Measurements from ENCODE around the gene IFNLR1.

Gene IFNLR1

GRCh38 chr1:24175033-24175755, 11.9 kb downstream of the IFNLR1 start:
- Mint-ChIP-seq H3K36me3 (ENCODE audit: low read depth) (peaks cover 1% of the 10 kb centered on the region), H3K27me3 (no peaks in the 10 kb centered on the region), H3K4me1 (no peaks in the 10 kb centered on the region), H3K9me3 (no peaks in the 10 kb centered on the region), H3K4me3 (no peak overlapping the region), H3K27ac (peak overlapping the region; percentile 2)
- DNase-seq (no peak), ATAC-seq (no peak)

DNA sequence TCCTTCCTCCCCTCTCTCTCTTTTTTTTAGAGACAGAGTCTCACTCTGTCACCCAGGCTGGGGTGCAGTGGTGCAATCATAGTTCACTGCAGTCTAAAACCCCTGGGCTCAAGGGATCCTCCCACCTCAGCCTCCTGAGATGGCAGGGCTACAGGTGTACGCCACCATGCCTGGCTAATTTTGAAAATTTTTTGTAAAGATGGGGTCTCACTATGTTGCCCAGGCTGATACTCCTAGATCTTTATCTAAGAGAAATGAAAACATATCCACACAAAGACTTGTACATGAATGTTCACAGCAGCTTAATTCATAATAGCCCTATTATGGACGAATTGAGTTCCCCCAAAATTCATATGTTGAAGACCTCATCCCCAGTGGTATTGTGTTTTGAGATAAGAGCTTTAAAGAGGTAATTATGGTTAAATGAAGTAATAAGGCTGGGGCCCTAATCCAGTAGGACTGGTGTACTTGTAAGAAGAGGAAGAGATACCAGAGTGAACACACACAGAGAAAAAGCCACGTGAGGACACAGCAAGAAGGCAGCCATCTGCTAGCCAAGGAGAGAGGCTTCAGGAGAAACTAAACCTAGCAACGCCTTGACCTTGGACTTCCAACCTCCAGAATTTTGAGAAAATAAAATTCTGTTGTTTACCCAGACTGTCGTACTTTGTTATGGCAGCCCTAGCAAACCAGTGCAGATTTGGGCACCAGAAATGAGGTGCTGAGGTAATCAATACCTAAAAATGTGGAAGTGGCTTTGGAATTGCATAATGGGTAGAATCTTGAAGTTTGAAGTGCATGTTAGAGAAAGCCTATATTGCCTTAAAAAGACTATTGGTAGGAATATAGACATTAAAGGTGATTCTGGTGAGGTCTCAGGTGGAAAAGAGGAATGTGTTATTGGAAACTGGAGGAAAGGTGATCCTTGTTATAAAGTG, 13.2 kb downstream of the IFNLR1 start:
- Mint-ChIP-seq H3K4me1 (no peaks in the 10 kb centered on the region), H3K9me3 (no peaks in the 10 kb centered on the region), H3K36me3 (ENCODE audit: low read depth) (peaks cover 1% of the 10 kb centered on the region), H3K27me3 (no peaks in the 10 kb centered on the region), H3K4me3 (no peak overlapping the region), H3K27ac (no peak overlapping the region)
- DNase-seq (no peak), ATAC-seq (no peak)

DNA sequence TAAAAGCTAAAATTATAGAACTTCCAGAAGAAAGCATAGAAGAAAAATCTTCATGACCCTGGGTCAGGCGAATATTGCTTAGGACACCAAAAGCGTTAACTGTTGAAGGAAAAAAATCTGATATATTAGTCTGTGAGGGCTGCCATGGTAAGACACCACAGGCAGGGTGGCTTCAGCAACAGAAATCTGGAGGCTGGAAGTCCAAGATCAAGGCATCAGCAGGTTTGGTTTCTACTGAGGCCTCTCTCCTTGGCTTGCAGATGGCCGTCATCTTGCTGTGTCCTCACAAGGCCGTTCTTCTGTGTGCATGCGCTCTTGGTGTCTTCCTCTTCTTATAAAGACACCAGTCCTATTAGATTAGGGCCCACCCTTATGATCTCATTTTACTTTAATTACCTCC, 14.5 kb downstream of the IFNLR1 start:
- Mint-ChIP-seq H3K27ac (no peak overlapping the region), H3K4me3 (no peak overlapping the region), H3K36me3 (ENCODE audit: low read depth) (peaks cover 6% of the 10 kb centered on the region), H3K9me3 (no peaks in the 10 kb centered on the region), H3K27me3 (no peaks in the 10 kb centered on the region), H3K4me1 (no peaks in the 10 kb centered on the region)
- no peak for ATAC-seq
- DNase-seq = no peak

DNA sequence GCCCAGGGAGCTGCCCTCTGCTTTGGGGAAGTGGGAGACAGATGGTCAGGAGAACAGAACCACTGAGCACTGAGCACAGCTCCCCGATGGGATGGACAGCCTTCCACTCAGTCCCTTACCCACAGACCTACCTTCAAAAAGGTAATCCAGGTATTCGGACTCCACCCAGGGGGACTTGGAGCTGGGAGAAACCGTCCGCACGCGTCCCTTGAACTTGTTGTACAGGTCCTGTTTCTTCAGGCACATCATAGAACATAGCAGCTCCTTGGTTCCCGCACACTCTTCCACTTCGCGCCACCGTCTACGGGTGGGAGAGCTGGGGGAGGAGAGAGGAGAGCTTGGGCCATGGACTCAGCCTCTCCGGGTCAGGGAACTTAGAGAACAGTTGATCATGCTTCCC, 17.8 kb downstream of the IFNLR1 start:
- DNase-seq = no peak
- Mint-ChIP-seq H3K36me3 (ENCODE audit: low read depth) (peaks cover 11% of the 10 kb centered on the region), H3K9me3 (no peaks in the 10 kb centered on the region), H3K4me3 (no peak overlapping the region), H3K27me3 (no peaks in the 10 kb centered on the region), H3K4me1 (no peaks in the 10 kb centered on the region), H3K27ac (no peak overlapping the region)
- no peak for ATAC-seq

GRCh38 chr1:24168245-24168644, 18.8 kb downstream of the IFNLR1 start:
- no peak overlapping the region for H3K27ac Mint-ChIP-seq
- peaks cover 11% of the 10 kb centered on the region for H3K36me3 Mint-ChIP-seq (ENCODE audit: low read depth)
- no peaks in the 10 kb centered on the region for H3K27me3 Mint-ChIP-seq
- no peak overlapping the region for H3K4me3 Mint-ChIP-seq
- ATAC-seq = no peak
- no peak for DNase-seq
- H3K9me3 Mint-ChIP-seq = no peaks in the 10 kb centered on the region
- H3K4me1 Mint-ChIP-seq = no peaks in the 10 kb centered on the region

DNA sequence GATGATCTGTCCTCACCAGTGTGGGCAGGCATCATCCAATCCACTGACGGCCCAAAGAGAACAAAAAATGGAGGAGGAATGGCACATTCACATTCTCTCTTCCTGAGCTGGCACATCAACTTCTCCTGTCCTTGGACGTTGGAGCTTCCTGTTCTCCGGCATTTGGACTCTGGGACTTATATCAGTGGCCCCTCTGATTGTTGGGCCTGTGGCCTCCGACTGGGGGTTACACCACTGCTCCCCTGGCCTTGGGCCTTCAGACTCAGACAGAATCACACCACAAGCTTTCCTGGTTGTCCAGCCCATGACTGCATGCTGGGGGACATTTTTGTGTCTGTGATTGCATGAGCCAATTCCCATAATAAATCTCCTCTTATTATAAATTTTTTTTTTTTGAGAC, 20.1 kb downstream of the IFNLR1 start:
- no peak overlapping the region for H3K27ac Mint-ChIP-seq
- DNase-seq = no peak
- H3K9me3 Mint-ChIP-seq = no peaks in the 10 kb centered on the region
- H3K4me1 Mint-ChIP-seq = no peaks in the 10 kb centered on the region
- no peak overlapping the region for H3K4me3 Mint-ChIP-seq
- no peaks in the 10 kb centered on the region for H3K27me3 Mint-ChIP-seq
- ATAC-seq = no peak
- peaks cover 11% of the 10 kb centered on the region for H3K36me3 Mint-ChIP-seq (ENCODE audit: low read depth)

DNA sequence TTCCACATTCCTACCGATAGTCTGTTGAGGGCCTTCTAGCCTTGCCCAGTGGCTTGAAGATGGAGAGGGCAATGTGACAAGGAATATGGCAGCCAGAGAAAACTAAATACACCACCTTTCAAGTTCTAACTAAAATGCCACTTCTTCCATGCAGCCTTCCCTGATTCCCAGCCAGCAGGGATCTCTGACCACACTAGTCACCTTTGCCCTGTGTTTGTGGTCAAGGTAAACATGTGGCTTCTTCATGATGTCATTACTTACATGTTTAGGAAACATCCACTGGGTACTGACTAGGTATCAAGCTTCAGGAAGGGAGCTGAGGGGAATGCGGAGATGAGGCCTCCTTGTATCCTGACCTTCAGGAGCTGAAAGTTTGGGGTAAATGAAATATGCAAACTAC, 21.6 kb downstream of the IFNLR1 start:
- Mint-ChIP-seq H3K4me1 (no peaks in the 10 kb centered on the region), H3K9me3 (no peaks in the 10 kb centered on the region), H3K27me3 (no peaks in the 10 kb centered on the region), H3K4me3 (no peak overlapping the region), H3K27ac (no peak overlapping the region), H3K36me3 (ENCODE audit: low read depth) (peaks cover 11% of the 10 kb centered on the region)
- DNase-seq (no peak), ATAC-seq (no peak)

DNA sequence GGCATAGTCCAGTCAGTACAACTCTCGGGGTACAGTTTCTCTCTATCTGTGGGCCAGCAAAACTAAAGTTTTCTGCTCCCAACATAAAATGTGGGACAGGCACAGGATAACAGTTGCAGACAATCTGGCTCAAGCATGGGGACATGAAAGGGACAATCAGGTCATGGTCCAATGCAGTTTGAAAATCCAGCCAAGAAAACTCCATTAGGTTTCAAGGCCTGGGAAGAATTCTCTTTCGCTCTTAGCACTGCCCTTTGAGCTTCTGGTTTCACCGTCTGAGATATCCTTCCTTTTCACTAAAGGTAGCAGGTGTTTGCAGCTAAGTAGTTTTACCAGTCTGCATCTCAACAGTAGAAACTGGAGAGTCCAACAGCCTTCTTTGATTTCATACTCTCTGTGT, 23.1 kb downstream of the IFNLR1 start:
- ATAC-seq = no peak
- no peaks in the 10 kb centered on the region for H3K4me1 Mint-ChIP-seq
- DNase-seq = no peak
- H3K27ac Mint-ChIP-seq = no peak overlapping the region
- H3K36me3 Mint-ChIP-seq (ENCODE audit: low read depth) = peaks cover 11% of the 10 kb centered on the region
- H3K27me3 Mint-ChIP-seq = no peaks in the 10 kb centered on the region
- H3K4me3 Mint-ChIP-seq = no peak overlapping the region
- no peaks in the 10 kb centered on the region for H3K9me3 Mint-ChIP-seq

DNA sequence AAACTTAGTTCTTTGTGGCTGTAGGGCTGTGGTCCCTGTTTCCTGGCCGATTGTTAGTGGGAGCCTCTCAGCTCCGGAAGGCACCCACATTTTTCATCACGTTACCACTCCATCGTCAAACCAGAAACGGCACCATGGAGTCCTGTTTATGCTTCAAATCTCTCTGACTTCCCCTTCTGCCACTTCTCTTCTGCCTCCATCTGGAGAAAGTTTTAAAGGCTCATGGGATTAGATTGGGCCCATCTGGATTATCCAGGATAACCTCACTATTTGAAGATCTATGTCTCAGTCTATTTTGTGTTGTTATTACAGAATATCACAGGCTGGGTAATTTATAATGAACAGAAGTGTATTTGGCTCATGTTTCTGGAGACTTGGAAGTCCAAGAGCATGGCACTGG, 24.9 kb downstream of the IFNLR1 start:
- Mint-ChIP-seq H3K36me3 (ENCODE audit: low read depth) (peaks cover 8% of the 10 kb centered on the region), H3K4me1 (no peaks in the 10 kb centered on the region), H3K9me3 (no peaks in the 10 kb centered on the region), H3K27ac (peak overlapping the region; percentile 3), H3K27me3 (no peaks in the 10 kb centered on the region), H3K4me3 (no peak overlapping the region)
- ATAC-seq (no peak), DNase-seq (no peak)

- Mint-ChIP-seq H3K27me3 (no peaks in the 10 kb centered on the region), H3K4me3 (no peak overlapping the region), H3K27ac (no peak overlapping the region), H3K9me3 (no peaks in the 10 kb centered on the region), H3K36me3 (ENCODE audit: low read depth) (peaks cover 8% of the 10 kb centered on the region), H3K4me1 (no peaks in the 10 kb centered on the region)
- ATAC-seq = no peak
- no peak for DNase-seq
These were observed 25.8 kb downstream of the IFNLR1 start for GRCh38 chr1:24161270-24161669.

DNA sequence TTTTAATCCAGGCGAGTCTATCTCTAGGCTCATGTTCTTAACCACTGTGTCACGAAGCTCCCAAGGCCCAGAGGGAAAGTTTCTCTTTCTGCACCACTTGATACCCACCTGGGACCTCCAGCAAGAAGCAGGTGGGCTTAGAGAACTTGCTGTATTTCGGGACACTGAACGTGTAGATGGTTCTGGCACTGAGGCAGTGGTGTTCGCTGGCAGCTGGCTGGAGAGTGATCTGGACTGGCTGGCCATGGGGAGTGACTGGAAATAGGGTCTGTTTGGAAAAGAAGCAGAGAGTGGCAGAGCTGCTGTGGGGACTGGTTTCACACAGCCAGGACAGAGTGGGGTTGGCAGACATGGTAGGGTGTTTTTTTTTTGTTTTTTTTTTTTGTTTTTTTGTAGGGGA, 27.7 kb downstream of the IFNLR1 start:
- H3K4me3 Mint-ChIP-seq = no peak overlapping the region

GRCh38 chr1:24157918-24158481, 29.1 kb downstream of the IFNLR1 start:
- no peak for DNase-seq

More for the DNA sequence above, 27.7 kb downstream of the IFNLR1 start:
- ATAC-seq = no peak
- Mint-ChIP-seq H3K36me3 (ENCODE audit: low read depth) (peaks cover 2% of the 10 kb centered on the region), H3K27me3 (no peaks in the 10 kb centered on the region), H3K27ac (no peak overlapping the region), H3K4me1 (no peaks in the 10 kb centered on the region), H3K9me3 (no peaks in the 10 kb centered on the region)
- DNase-seq = no peak

GRCh38 chr1:24156542-24157260, 30.4 kb downstream of the IFNLR1 start:
- Mint-ChIP-seq H3K4me1 (no peaks in the 10 kb centered on the region), H3K27ac (no peak overlapping the region), H3K27me3 (peaks cover 16% of the 10 kb centered on the region), H3K9me3 (no peaks in the 10 kb centered on the region), H3K36me3 (ENCODE audit: low read depth) (peaks cover 2% of the 10 kb centered on the region), H3K4me3 (no peak overlapping the region)
- ATAC-seq = no peak
- DNase-seq = no peak

More at GRCh38 chr1:24157918-24158481, 29.1 kb downstream of the IFNLR1 start:
- Mint-ChIP-seq H3K4me1 (no peaks in the 10 kb centered on the region), H3K27me3 (peaks cover 3% of the 10 kb centered on the region), H3K4me3 (no peak overlapping the region), H3K27ac (no peak overlapping the region), H3K36me3 (ENCODE audit: low read depth) (peaks cover 2% of the 10 kb centered on the region), H3K9me3 (no peaks in the 10 kb centered on the region)
- ATAC-seq = no peak

GRCh38 chr1:24155011-24155782, 31.9 kb downstream of the IFNLR1 start:
- H3K27ac Mint-ChIP-seq = no peak overlapping the region
- H3K27me3 Mint-ChIP-seq = peaks cover 31% of the 10 kb centered on the region
- no peak overlapping the region for H3K4me3 Mint-ChIP-seq
- H3K9me3 Mint-ChIP-seq = no peaks in the 10 kb centered on the region
- ATAC-seq (peak; percentile 24), DNase-seq (peak; percentile 14)
- H3K4me1 Mint-ChIP-seq = peaks cover 13% of the 10 kb centered on the region
- H3K36me3 Mint-ChIP-seq (ENCODE audit: low read depth) = peaks cover 2% of the 10 kb centered on the region
